Activated CD8-positive, alpha-beta T cell treated with anti-CD3 and anti-CD28 coated beads for 36 hours (primary cell): ENCODE results near the gene DLAT. TPM values are rescaled to one million over a fixed set of nuclear protein-coding genes. Genes with fewer than 3 reads are reported as not detected.

Experiments used
- ATAC-seq: fragments of 200-7000 bp; cut with Tn5 transposase; one replicate; pipeline ENCODE4 v1.10.0; 2021; ENCODE audit warnings: mild to moderate bottlenecking, moderate library complexity
- CTCF ChIA-PET: fragments of 350-600 bp; sonication (Branson Sonifier 250); formaldehyde crosslinking; loops from one replicate; lab custom pipeline; 2021; ENCODE audit warnings: antibody characterized with exemption; lab: Charles Lee
- POLR2A ChIA-PET: fragments of 350-600 bp; sonication (Branson Sonifier 250); formaldehyde crosslinking; loops from one replicate; lab custom pipeline; 2021; ENCODE audit warnings: antibody characterized with exemption; lab: Charles Lee
- DNase-seq: peaks from one replicate; pipeline ENCODE4 v3.0.0-alpha.2; 2020
- H3K27ac Mint-ChIP-seq: one replicate; pipeline ENCODE4 v1.8.0; 2021; ENCODE audit warnings: mild to moderate bottlenecking, mixed read lengths
- H3K27me3 Mint-ChIP-seq: one replicate; pipeline ENCODE4 v1.8.0; 2021; ENCODE audit warnings: mixed read lengths
- H3K36me3 Mint-ChIP-seq: one replicate; pipeline ENCODE4 v1.8.0; 2021; ENCODE audit warnings: low read depth, mixed read lengths
- H3K4me1 Mint-ChIP-seq: one replicate; pipeline ENCODE4 v1.8.0; 2021; ENCODE audit warnings: low read depth, mixed read lengths
- H3K4me3 Mint-ChIP-seq: one replicate; pipeline ENCODE4 v1.8.0; 2021; ENCODE audit warnings: mild to moderate bottlenecking, moderate library complexity, mixed read lengths
- H3K9me3 Mint-ChIP-seq: one replicate; pipeline ENCODE4 v1.8.0; 2021; ENCODE audit warnings: mixed read lengths
- intact Hi-C: fragments of 100-400 bp; cut with micrococcal nuclease; formaldehyde crosslinking; loops from one replicate; pipeline ENCODE4 v1.10.0; 2022
- total RNA-seq, 2 experiments: library from RNA; stranded (reverse); gene quantifications; one replicate each; pipeline ENCODE4 v1.2.3, GENCODE V29; 2021
- TF ChIP-seq, protein P1 (sequence below): fragments of 200-600 bp; IDR thresholded peaks from one replicate; pipeline ENCODE4 v1.8.0; 2022; ENCODE audit warnings: antibody characterized with exemption, mild to moderate bottlenecking

DLAT gene
- total RNA-seq, 2 experiments from 2014 or later: 50.3 to 51.4 TPM

DNA sequence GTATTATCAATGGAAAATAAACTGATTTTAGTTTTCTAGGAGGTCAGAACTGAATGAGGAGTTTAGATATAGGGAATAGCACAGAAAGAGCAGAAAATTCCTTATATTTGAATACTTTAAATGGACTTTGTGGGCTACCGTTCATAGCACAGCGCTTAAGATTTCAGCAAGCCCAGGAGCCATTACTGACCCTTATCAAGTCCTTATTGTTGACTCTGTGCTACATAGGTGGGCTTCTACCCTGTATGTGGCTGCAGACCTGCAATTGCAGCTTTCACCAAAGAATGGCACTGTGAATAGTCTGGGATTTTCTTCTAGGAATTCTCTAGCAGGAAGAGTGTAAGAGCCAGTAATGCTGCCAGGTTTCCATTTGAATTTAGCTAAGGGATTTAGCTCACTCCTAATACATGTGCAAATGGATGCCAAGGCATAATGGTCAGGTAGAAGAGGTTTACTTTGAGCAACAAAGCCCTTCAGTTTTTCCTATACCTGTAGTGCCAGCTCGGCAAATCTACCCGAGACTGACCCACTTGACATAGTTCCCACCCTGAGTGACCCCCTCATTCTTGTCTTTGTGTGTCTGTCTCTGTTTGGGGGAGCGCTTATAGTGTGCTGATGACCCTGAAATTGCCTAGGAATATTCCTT is 42.5 kb upstream of the DLAT start:
- Mint-ChIP-seq H3K9me3 (no peaks in the 10 kb centered on the region), H3K4me3 (no peak overlapping the region), H3K4me1 (peaks cover 4% of the 10 kb centered on the region), H3K27me3 (peaks cover 22% of the 10 kb centered on the region), H3K36me3 (peaks cover 2% of the 10 kb centered on the region), H3K27ac (no peak overlapping the region)
- TF ChIP-seq, protein P1, sequence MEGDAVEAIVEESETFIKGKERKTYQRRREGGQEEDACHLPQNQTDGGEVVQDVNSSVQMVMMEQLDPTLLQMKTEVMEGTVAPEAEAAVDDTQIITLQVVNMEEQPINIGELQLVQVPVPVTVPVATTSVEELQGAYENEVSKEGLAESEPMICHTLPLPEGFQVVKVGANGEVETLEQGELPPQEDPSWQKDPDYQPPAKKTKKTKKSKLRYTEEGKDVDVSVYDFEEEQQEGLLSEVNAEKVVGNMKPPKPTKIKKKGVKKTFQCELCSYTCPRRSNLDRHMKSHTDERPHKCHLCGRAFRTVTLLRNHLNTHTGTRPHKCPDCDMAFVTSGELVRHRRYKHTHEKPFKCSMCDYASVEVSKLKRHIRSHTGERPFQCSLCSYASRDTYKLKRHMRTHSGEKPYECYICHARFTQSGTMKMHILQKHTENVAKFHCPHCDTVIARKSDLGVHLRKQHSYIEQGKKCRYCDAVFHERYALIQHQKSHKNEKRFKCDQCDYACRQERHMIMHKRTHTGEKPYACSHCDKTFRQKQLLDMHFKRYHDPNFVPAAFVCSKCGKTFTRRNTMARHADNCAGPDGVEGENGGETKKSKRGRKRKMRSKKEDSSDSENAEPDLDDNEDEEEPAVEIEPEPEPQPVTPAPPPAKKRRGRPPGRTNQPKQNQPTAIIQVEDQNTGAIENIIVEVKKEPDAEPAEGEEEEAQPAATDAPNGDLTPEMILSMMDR: no peak
- DNase-seq: no peak
- ChIA-PET POLR2A (interaction anchor here (1.1 kb wide), 1 partner anchor 103 kb away, joined by 3 read pairs; the partner anchor contains the start of gene CFAP68), CTCF (interaction anchor here (1.3 to 10.3 kb wide), 19 partner anchors 11 to 396 kb away, joined by 3 to 223 read pairs (median 8); partner anchors contain the start of genes ALG9, CFAP68 and DIXDC1)
- intact Hi-C loops: no loop called here
- ATAC-seq: no peak

DNA sequence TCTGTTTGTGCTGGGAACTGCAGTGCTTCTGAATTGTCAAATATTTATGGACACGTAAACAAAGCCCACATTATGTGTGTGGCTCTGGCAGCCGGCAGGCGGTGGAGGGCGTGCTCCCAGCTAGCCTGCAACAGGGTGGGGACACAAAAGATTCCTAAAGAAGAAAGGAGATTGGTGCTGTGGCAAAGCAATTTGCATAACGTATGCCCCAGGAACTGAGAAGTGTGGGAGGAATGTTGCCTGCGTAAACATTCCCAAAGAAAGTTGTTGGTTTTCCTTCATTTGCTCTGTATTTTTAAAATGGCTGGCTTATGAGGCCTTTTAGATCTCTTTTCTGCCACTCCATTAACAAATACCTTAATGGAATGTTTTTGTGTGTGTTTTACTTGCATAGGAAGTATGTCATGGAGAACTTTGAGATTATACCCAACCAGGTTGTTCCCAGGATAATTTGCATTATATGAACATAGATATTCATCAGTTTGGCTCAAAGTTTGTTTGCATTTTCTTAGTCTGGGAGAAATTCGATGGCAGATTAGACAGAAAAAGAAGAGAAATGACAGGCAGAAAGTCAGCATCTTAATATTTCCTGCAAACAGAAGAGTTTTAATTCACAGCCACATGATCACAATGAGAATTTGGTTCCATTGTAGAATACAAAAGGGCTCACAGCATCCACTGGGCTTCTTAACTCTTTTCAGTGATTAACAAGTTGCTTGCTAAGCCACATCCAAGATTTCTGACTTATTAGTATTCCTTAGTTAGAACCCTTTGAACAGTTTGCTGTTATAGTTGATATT is 41.8 kb upstream of the DLAT start:
- no peaks in the 10 kb centered on the region for H3K9me3 Mint-ChIP-seq
- no peaks in the 10 kb centered on the region for H3K4me1 Mint-ChIP-seq
- TF ChIP-seq, protein P1: no peak
- no peak for ATAC-seq
- DNase-seq: no peak
- ChIA-PET POLR2A (no interaction called here), CTCF (interaction anchor here (1.4 to 10.3 kb wide), 6 partner anchors 10 to 57 kb away, joined by 4 to 223 read pairs (median 20); partner anchors contain the start of gene DIXDC1)
- no peak overlapping the region for H3K27ac Mint-ChIP-seq
- H3K36me3 Mint-ChIP-seq: peaks cover 2% of the 10 kb centered on the region
- H3K4me3 Mint-ChIP-seq: no peak overlapping the region
- intact Hi-C loops: no loop called here
- H3K27me3 Mint-ChIP-seq: peaks cover 16% of the 10 kb centered on the region

DNA sequence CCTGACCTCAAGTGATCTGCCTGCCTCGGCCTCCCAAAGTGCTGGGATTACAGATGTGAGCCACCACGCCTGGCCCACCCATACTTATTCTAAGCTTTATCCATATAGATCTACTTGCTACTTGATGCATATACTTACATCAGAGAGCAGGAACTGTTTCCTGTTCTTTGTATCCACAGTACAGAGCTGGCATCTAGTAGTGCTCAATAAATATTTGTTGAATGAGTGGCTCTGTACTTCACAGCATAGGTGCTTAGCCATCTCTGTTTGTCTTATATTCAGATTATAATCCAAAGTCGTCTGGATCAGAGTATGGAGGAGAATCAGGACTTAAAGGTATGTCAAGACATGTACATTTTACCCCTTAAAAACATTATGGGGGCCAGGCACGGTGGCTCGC is 38.6 kb upstream of the DLAT start:
- H3K27ac Mint-ChIP-seq: no peak overlapping the region
- no peaks in the 10 kb centered on the region for H3K4me1 Mint-ChIP-seq
- DNase-seq (no peak), ATAC-seq (no peak)
- H3K9me3 Mint-ChIP-seq: no peaks in the 10 kb centered on the region
- peaks cover 8% of the 10 kb centered on the region for H3K36me3 Mint-ChIP-seq
- ChIA-PET POLR2A (interaction anchor here (1.0 kb wide), 1 partner anchor 9 kb away, joined by 3 read pairs; no protein-coding TSS in a partner anchor), CTCF (interaction anchor here (1.7 kb wide), 1 partner anchor 55 kb away, joined by 5 read pairs; no protein-coding TSS in a partner anchor)
- TF ChIP-seq, protein P1: no peak
- intact Hi-C loops: no loop called here
- H3K27me3 Mint-ChIP-seq: no peaks in the 10 kb centered on the region
- no peak overlapping the region for H3K4me3 Mint-ChIP-seq

DNA sequence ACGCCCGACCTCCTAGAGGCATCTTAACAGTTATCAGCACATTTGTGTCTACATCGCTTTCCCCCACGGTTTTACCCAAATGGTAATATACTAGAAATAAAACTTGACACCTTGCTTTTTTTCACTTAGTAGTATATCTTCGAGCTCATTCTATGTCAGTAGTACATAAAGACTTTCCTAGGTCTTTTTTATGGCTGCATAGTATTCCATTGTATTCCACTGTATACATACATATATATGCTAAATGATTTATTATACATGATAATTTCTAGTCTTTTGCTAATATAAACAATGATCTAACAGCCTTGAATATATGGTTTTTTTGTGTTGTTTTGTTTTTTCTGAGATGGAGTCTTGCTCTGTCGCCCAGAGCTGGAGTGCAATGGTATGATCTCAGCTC is 34.8 kb upstream of the DLAT start:
- Mint-ChIP-seq H3K27me3 (no peaks in the 10 kb centered on the region), H3K4me1 (no peaks in the 10 kb centered on the region), H3K36me3 (peaks cover 6% of the 10 kb centered on the region), H3K4me3 (no peak overlapping the region), H3K9me3 (no peaks in the 10 kb centered on the region), H3K27ac (no peak overlapping the region)
- ATAC-seq: no peak
- TF ChIP-seq, protein P1: no peak
- intact Hi-C loops: no loop called here
- POLR2A ChIA-PET: no interaction called here
- no peak for DNase-seq
- CTCF ChIA-PET: interaction anchor here (0.9 to 1.0 kb wide), 2 partner anchors 9 to 30 kb away, joined by 3 read pairs; no protein-coding TSS in a partner anchor
